IMR-90 (cell line): ENCODE results near the gene ERICH2.

Experiments
- CEBPB ChIP-seq: IDR thresholded peaks from 2 replicates; pipeline ENCODE4 v1.6.1; 2012; ENCODE audit warnings: low read depth, low read length, improper control_type of control experiment
- CTCF ChIP-seq: conservative IDR thresholded peaks from 2 replicates; pipeline ENCODE4 v1.5.1; 2012; ENCODE audit warnings: mild to moderate bottlenecking, low read depth, low read length, improper control_type of control experiment
- NFE2L2 ChIP-seq: fragments of 150-350 bp; IDR thresholded peaks from 2 replicates; pipeline ENCODE4 v1.6.1; 2016; ENCODE audit warnings: low read depth, mild to moderate bottlenecking, low read length
- POLR2A ChIP-seq: IDR thresholded peaks from 2 replicates; pipeline ENCODE4 v1.6.1; 2012; ENCODE audit warnings: mild to moderate bottlenecking, low read depth, low read length
- RAD21 ChIP-seq: IDR thresholded peaks from 2 replicates; pipeline ENCODE4 v1.6.1; 2012; ENCODE audit warnings: low read length, improper control_type of control experiment
- RCOR1 ChIP-seq: IDR thresholded peaks from 2 replicates; pipeline ENCODE4 v1.6.1; 2012; ENCODE audit warnings: mild to moderate bottlenecking, low read length, improper control_type of control experiment; ENCODE audit not compliant: insufficient replicate concordance
- RFX5 ChIP-seq: IDR thresholded peaks from 2 replicates; pipeline ENCODE4 v1.8.0; 2012; ENCODE audit warnings: low read depth, mild to moderate bottlenecking, low read length, moderate library complexity

GRCh38 chr2:170831115-170831514 lies 60.9 kb downstream of the ERICH2 start:
- no peak for TF ChIP-seq CTCF
- TF ChIP-seq CEBPB, result no peak
- no peak for TF ChIP-seq RCOR1
- no peak for TF ChIP-seq POLR2A
- no peak for TF ChIP-seq RAD21
- no peak for TF ChIP-seq RFX5
- TF ChIP-seq NFE2L2, result no peak
